Thymus (tissue), 11 donors: ENCODE results near the gene BZW1. TPM values are rescaled to one million over a fixed set of nuclear protein-coding genes. Genes with fewer than 3 reads are reported as not detected.

Source experiments
- DNase-seq, 9 donors: peaks; one replicate each; pipeline ENCODE4 v3.0.0-alpha.2; 2013; ENCODE audit warnings: low spot score in 9 of 9, low read depth in 6 of 9, missing footprints in 1 of 9
- H3K27ac ChIP-seq, 2 donors: one replicate each; pipeline ENCODE4 v1.5.1; 2013; ENCODE audit warnings: control low read depth in 1 of 2, low read depth in 1 of 2, low read length in 1 of 2, mild to moderate bottlenecking in 1 of 2, moderate library complexity in 1 of 2
- H3K27me3 ChIP-seq, 2 donors: one replicate each; pipeline ENCODE4 v1.5.1; 2013; ENCODE audit warnings: low read length in 1 of 2; ENCODE audit not compliant: control insufficient read depth in 2 of 2, insufficient read depth in 1 of 2
- H3K36me3 ChIP-seq, 2 donors: one replicate each; pipeline ENCODE4 v1.5.1; 2013; ENCODE audit warnings: low read length in 1 of 2, mild to moderate bottlenecking in 1 of 2, moderate library complexity in 1 of 2; ENCODE audit not compliant: control insufficient read depth in 2 of 2, insufficient read depth in 2 of 2
- H3K4me1 ChIP-seq, 2 donors: one replicate each; pipeline ENCODE4 v1.5.1; 2013; ENCODE audit warnings: low read length in 2 of 2; ENCODE audit not compliant: control insufficient read depth in 2 of 2, insufficient read depth in 2 of 2
- H3K4me3 ChIP-seq, 2 donors: one replicate each; pipeline ENCODE4 v1.5.1; 2013; ENCODE audit warnings: low read length in 2 of 2, control low read depth in 1 of 2, mild to moderate bottlenecking in 1 of 2
- H3K9me3 ChIP-seq, 2 donors: one replicate each; pipeline ENCODE4 v1.5.1; 2013; ENCODE audit warnings: low read length in 1 of 2, mild to moderate bottlenecking in 1 of 2; ENCODE audit not compliant: control insufficient read depth in 2 of 2, insufficient read depth in 1 of 2
- WGBS: extraction: QIAGEN DNeasy Blood & Tissue Kit; methylation state at CpG from one replicate; pipeline ENCODE4 v1.1.7; 2013; 5-methylcytosine and 5-hydroxymethylcytosine counted together
- polyA plus RNA-seq: library from polyadenylated mRNA; stranded (reverse); fragments of 200-250 nt; gene quantifications from one replicate; pipeline ENCODE4 v1.2.3, GENCODE V29; 2013
- total RNA-seq: library from RNA; stranded (reverse); fragments of 120-200 nt; gene quantifications from one replicate; pipeline ENCODE4 v1.2.4, GENCODE V29; 2013
- donor health status: healthy.

Gene BZW1
- total and polyA plus RNA-seq, 2 donors, result 119 to 257 TPM

- no peak overlapping the region for H3K4me3 ChIP-seq
- H3K9me3 ChIP-seq, result peaks cover 0 to under 1% of the 10 kb centered on the region in 2 donors
- WGBS, result 95% methylated on average over 24 of the region's 24 CpGs
- H3K27ac ChIP-seq, result no peak overlapping the region
- no peaks in the 10 kb centered on the region for H3K36me3 ChIP-seq
- no peak for DNase-seq
- H3K4me1 ChIP-seq, result peaks cover 0 to 13% of the 10 kb centered on the region in 2 donors
- no peaks in the 10 kb centered on the region for H3K27me3 ChIP-seq
Observed at GRCh38 chr2:200843993-200844948, 32.6 kb downstream of the BZW1 start.

GRCh38 chr2:200845194-200845593, 33.5 kb downstream of the BZW1 start:
- Histone ChIP-seq H3K9me3 (no peaks in the 10 kb centered on the region), H3K4me1 (peaks cover 0 to 13% of the 10 kb centered on the region in 2 donors), H3K27me3 (no peaks in the 10 kb centered on the region), H3K27ac (no peak overlapping the region), H3K4me3 (no peak overlapping the region), H3K36me3 (peaks cover 0 to 2% of the 10 kb centered on the region in 2 donors)
- no peak for DNase-seq
- WGBS, result 88% methylated on average over 5 of the region's 5 CpGs

GRCh38 chr2:200845669-200846325, 34.1 kb downstream of the BZW1 start:
- 93% methylated on average over 10 of the region's 10 CpGs for WGBS
- no peak for DNase-seq
- Histone ChIP-seq H3K9me3 (no peaks in the 10 kb centered on the region), H3K27me3 (no peaks in the 10 kb centered on the region), H3K4me1 (peaks cover 0 to 13% of the 10 kb centered on the region in 2 donors), H3K36me3 (peaks cover 0 to 8% of the 10 kb centered on the region in 2 donors), H3K27ac (no peak overlapping the region), H3K4me3 (no peak overlapping the region)

GRCh38 chr2:200847269-200847668, 35.6 kb downstream of the BZW1 start:
- Histone ChIP-seq H3K36me3 (peaks cover 11 to 23% of the 10 kb centered on the region in 2 donors), H3K27me3 (no peaks in the 10 kb centered on the region), H3K4me1 (peaks cover 0 to 13% of the 10 kb centered on the region in 2 donors), H3K4me3 (no peak overlapping the region), H3K9me3 (no peaks in the 10 kb centered on the region), H3K27ac (no peak overlapping the region)
- DNase-seq, result no peak

- 85% methylated on average over 4 of the region's 4 CpGs for WGBS
Observed at GRCh38 chr2:200847939-200848338, 36.2 kb downstream of the BZW1 start.

GRCh38 chr2:200850512-200851256, 39.0 kb downstream of the BZW1 start:
- no peak overlapping the region for H3K27ac ChIP-seq
- WGBS, result 97% methylated on average over 14 of the region's 14 CpGs
- no peak overlapping the region for H3K4me3 ChIP-seq
- DNase-seq, result no peak
- H3K27me3 ChIP-seq, result no peaks in the 10 kb centered on the region
- peaks cover 35 to 55% of the 10 kb centered on the region in 2 donors for H3K36me3 ChIP-seq
- no peaks in the 10 kb centered on the region for H3K9me3 ChIP-seq
- no peaks in the 10 kb centered on the region for H3K4me1 ChIP-seq

More at GRCh38 chr2:200847939-200848338, 36.2 kb downstream of the BZW1 start:
- no peaks in the 10 kb centered on the region for H3K9me3 ChIP-seq
- peaks cover 0 to 13% of the 10 kb centered on the region in 2 donors for H3K4me1 ChIP-seq
- H3K36me3 ChIP-seq, result peaks cover 15 to 29% of the 10 kb centered on the region in 2 donors
- DNase-seq, result no peak
- H3K4me3 ChIP-seq, result no peak overlapping the region
- no peak overlapping the region for H3K27ac ChIP-seq
- no peaks in the 10 kb centered on the region for H3K27me3 ChIP-seq

GRCh38 chr2:200851398-200852248, 39.9 kb downstream of the BZW1 start:
- Histone ChIP-seq H3K27me3 (no peaks in the 10 kb centered on the region), H3K4me1 (no peaks in the 10 kb centered on the region), H3K4me3 (no peak overlapping the region), H3K9me3 (no peaks in the 10 kb centered on the region), H3K27ac (no peak overlapping the region), H3K36me3 (peaks cover 40 to 65% of the 10 kb centered on the region in 2 donors)
- DNase-seq, result no peak
- WGBS, result 98% methylated on average over 6 of the region's 6 CpGs

GRCh38 chr2:200852605-200853004, 40.9 kb downstream of the BZW1 start:
- H3K27me3 ChIP-seq, result no peaks in the 10 kb centered on the region
- H3K27ac ChIP-seq, result no peak overlapping the region
- WGBS, result 98% methylated on average over 2 of the region's 2 CpGs
- no peak for DNase-seq
- no peaks in the 10 kb centered on the region for H3K4me1 ChIP-seq
- H3K9me3 ChIP-seq, result no peaks in the 10 kb centered on the region
- H3K4me3 ChIP-seq, result no peak overlapping the region
- H3K36me3 ChIP-seq, result peaks cover 43 to 75% of the 10 kb centered on the region in 2 donors
